Measurements from ENCODE around the gene GRHL1. TPM values are rescaled to one million over a fixed set of nuclear protein-coding genes. Genes with fewer than 3 reads are reported as not detected.

The GRHL1 gene
- total and polyA plus RNA-seq, 4 donors: 3.6 to 13.7 (median 6.1) TPM

- DNase-seq (ENCODE audit: low spot score): no peak
- Histone ChIP-seq H3K36me3 (ENCODE audit: control insufficient read depth in 4 of 4, insufficient read depth in 3 of 4, low read depth in 1 of 4, low read length in 3 of 4) (peaks cover 7 to 34% (median 26%) of the 10 kb centered on the region in 4 donors), H3K27ac (ENCODE audit: low read depth in 1 of 2, low read length in 2 of 2) (peak overlapping the region in 1 of 2 donors; percentile 71), H3K4me3 (ENCODE audit: low read depth in 1 of 3, low read length in 3 of 3) (peak overlapping the region; percentile 40 to 88 (median 65)), H3K4me1 (ENCODE audit: control insufficient read depth in 4 of 4, insufficient read depth in 4 of 4, low read length in 3 of 4) (peaks cover 2 to 52% (median 36%) of the 10 kb centered on the region in 4 donors), H3K27me3 (ENCODE audit: control insufficient read depth in 4 of 4, insufficient read depth in 4 of 4, low read length in 3 of 4) (no peaks in the 10 kb centered on the region), H3K9ac (ENCODE audit: low read depth in 1 of 2, low read length in 2 of 2) (peak overlapping the region; percentile 16 to 87), H3K9me3 (ENCODE audit: control insufficient read depth in 4 of 4, low read length in 3 of 4) (no peaks in the 10 kb centered on the region)
- 29% methylated on average over 7 of the region's 7 CpGs for WGBS
- peak in 1 of 2 donors; percentile 29 for TF ChIP-seq HNF4A (conservative IDR thresholded peaks at IDR 0.05)
- TF ChIP-seq RAD21 (IDR thresholded peaks at IDR 0.05): peak in 1 of 2 donors; percentile 14
- TF ChIP-seq FOXA1 (IDR thresholded peaks at IDR 0.05): no peak
These were observed 95.4 kb downstream of the GRHL1 start for GRCh38 chr2:10046931-10047330.

GRCh38 chr2:10047616-10048500, 96.4 kb downstream of the GRHL1 start:
- no peaks in the 10 kb centered on the region for H3K27me3 ChIP-seq (ENCODE audit: control insufficient read depth in 4 of 4, insufficient read depth in 4 of 4, low read length in 3 of 4)
- TF ChIP-seq REST (IDR thresholded peaks at IDR 0.05): peak; percentile 31
- no peak for TF ChIP-seq JUND (IDR thresholded peaks at IDR 0.05)
- TF ChIP-seq ATF3 (IDR thresholded peaks at IDR 0.05): no peak
- TF ChIP-seq EGR1 (IDR thresholded peaks at IDR 0.05; ENCODE audit: low read depth in 2 of 2): no peak
- no peak for TF ChIP-seq HNF4G (IDR thresholded peaks at IDR 0.05)
- peak in 1 of 2 donors; percentile 7 for TF ChIP-seq HNF4A (conservative IDR thresholded peaks at IDR 0.05)
- TF ChIP-seq RXRA (IDR thresholded peaks at IDR 0.05): peak in 1 of 2 donors; percentile 49
- TF ChIP-seq NR2F2 (IDR thresholded peaks at IDR 0.05): no peak
- TF ChIP-seq TAF1 (conservative IDR thresholded peaks at IDR 0.05): no peak
- no peak for TF ChIP-seq YY1 (IDR thresholded peaks at IDR 0.05)
- TF ChIP-seq ZBTB33 (IDR thresholded peaks at IDR 0.05): no peak
- H3K4me3 ChIP-seq (ENCODE audit: low read depth in 1 of 3, low read length in 3 of 3): peak overlapping the region; percentile 40 to 88 (median 65)
- peak overlapping the region in 1 of 2 donors; percentile 71 for H3K27ac ChIP-seq (ENCODE audit: low read depth in 1 of 2, low read length in 2 of 2)
- H3K4me1 ChIP-seq (ENCODE audit: control insufficient read depth in 4 of 4, insufficient read depth in 4 of 4, low read length in 3 of 4): peaks cover 0 to 44% (median 35%) of the 10 kb centered on the region in 4 donors
- 64% methylated on average over 15 of the region's 15 CpGs for WGBS
- peak overlapping the region; percentile 16 to 87 for H3K9ac ChIP-seq (ENCODE audit: low read depth in 1 of 2, low read length in 2 of 2)
- DNase-seq (ENCODE audit: low spot score): no peak
- H3K36me3 ChIP-seq (ENCODE audit: control insufficient read depth in 4 of 4, insufficient read depth in 3 of 4, low read depth in 1 of 4, low read length in 3 of 4): peaks cover 9 to 43% (median 32%) of the 10 kb centered on the region in 4 donors
- no peaks in the 10 kb centered on the region for H3K9me3 ChIP-seq (ENCODE audit: control insufficient read depth in 4 of 4, low read length in 3 of 4)

Data from liver (tissue), 9 donors.